ENCODE measurements around the gene BFAR.
"Not testable (repeated sequence)": the region's sequence is repeated elsewhere in the genome, so short reads cannot be mapped to it uniquely, and the experiment has no call there.

BFAR gene

DNA sequence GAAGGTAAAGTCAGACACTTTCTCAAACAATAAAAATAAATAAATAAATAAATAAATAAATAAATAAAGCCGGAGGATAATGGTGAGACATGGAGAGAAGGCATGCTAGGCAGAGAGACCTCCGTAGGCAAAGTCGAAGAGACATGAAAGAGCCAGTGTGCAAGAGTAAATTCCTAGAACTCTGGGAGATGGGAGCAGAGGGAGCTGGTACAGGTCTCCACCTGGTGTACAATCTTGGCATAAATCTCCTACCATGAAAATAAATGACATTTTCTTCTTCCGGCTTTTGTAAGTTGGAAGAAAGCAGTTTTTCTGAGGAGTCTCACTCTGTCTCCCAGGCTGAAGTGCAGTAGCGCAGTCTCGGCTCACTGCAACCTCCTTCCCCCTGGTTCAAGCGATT is 69.1 kb downstream of the BFAR start:
- not testable (repeated sequence) for DNase-seq

DNA sequence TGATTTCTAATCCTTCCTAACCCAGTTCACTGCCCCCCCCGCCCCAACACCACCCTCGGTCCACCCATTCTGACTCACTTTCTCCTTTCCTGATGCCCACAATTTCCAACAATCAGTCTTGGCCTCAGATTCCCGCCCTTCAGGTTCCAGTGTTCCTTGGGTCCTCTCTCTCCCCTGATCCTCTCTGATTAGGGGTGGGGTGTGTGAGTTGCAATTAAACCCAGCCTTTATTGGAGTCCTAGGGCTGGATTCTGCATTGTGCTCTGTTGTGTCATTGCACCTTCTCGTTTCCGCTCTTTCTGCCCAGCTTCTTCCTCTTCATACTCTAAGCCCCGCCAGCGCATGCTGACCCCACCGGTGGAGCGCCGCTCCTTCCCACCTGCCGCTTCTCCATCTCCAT is 69.9 kb downstream of the BFAR start:
- not testable (repeated sequence) for DNase-seq

DNA sequence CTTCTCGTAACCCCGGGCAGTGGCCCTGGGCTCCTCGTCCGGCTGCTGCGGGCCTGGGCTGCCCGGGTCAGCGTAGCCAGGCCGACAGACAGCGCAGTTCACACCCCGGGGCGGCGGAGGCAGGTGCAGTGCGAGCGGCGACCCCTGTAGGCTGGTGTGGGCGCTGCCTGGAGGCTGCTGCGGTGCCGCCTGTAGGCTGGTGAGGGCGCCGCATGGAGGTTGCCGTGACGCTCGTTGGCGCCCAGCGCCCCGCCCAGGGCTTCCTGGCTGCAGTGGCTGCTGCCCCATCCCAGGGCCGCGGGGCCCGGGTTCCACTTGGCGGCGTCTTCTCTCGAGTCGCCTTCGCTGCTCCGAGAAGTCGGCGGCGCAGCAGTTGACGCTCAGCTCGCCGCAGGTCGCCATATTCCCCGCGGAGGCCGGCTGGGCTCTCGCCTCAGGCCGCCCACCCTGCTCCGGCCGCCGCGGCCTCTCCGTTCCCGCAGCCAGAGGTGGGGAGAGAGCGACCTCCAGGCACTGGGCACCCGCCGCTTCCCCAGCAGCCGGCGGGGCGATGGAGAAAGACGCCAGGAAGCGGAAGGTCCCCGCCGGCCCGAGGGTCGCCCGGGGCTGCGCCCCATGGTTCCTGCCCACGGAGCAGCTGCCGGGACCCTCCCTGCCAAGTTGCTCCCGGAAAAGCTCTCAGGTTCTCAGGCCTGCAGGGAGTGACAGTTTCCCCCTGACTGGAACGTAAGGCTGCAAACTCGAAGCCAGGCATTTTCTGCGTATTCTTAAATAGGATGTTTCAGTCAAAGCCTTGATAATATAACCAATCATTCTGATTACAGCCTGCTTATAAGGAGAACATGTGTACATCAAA is 70.6 kb downstream of the BFAR start, which contains the start of gene NPIPA3:
Gene NPIPA3, plus strand, starts transcription at position 256 of the 856 bp plus-strand sequence. CDS start 5,533 bp downstream, outside the sequence.
- DNase-seq: not testable (repeated sequence)

Data from activated effector memory CD4-positive, alpha-beta T cell treated with Interleukin-2 at 50 U/mL for 16 hours (primary cell).